ENCODE data around the gene DUSP11.

DUSP11 gene

GRCh38 chr2:73717251-73717606 is 62.7 kb downstream of the DUSP11 start:
- no peak for DNase-seq

- DNase-seq, result peak; percentile 50
Observed at GRCh38 chr2:73716543-73717250, 63.2 kb downstream of the DUSP11 start.

- DNase-seq, result no peak
Observed at GRCh38 chr2:73714091-73714490, 65.8 kb downstream of the DUSP11 start.
